Stimulated activated naive CD8-positive, alpha-beta T cell treated with anti-CD3 and anti-CD28 coated beads, Interleukin-15, Interleukin-2, amounts not matched to agents 100 ng/mL and 50 ng/mL, for 24 hours (primary cell): ENCODE results near the gene UXS1.
"Not testable (repeated sequence)": the region's sequence is repeated elsewhere in the genome, so short reads cannot be mapped to it uniquely, and the experiment has no call there.

Experiments used
- H3K27ac Mint-ChIP-seq: one replicate; pipeline ENCODE4 v1.8.0; 2021; ENCODE audit warnings: mild to moderate bottlenecking, mixed read lengths
- H3K27me3 Mint-ChIP-seq: one replicate; pipeline ENCODE4 v1.8.0; 2021; ENCODE audit warnings: mixed read lengths
- H3K36me3 Mint-ChIP-seq: one replicate; pipeline ENCODE4 v1.8.0; 2021; ENCODE audit warnings: low read depth, mixed read lengths
- H3K4me1 Mint-ChIP-seq: one replicate; pipeline ENCODE4 v1.8.0; 2021; ENCODE audit warnings: low read depth, mixed read lengths
- H3K4me3 Mint-ChIP-seq: one replicate; pipeline ENCODE4 v1.8.0; 2021; ENCODE audit warnings: mild to moderate bottlenecking, mixed read lengths
- H3K9me3 Mint-ChIP-seq: one replicate; pipeline ENCODE4 v1.8.0; 2021; ENCODE audit warnings: mixed read lengths

The UXS1 gene

DNA sequence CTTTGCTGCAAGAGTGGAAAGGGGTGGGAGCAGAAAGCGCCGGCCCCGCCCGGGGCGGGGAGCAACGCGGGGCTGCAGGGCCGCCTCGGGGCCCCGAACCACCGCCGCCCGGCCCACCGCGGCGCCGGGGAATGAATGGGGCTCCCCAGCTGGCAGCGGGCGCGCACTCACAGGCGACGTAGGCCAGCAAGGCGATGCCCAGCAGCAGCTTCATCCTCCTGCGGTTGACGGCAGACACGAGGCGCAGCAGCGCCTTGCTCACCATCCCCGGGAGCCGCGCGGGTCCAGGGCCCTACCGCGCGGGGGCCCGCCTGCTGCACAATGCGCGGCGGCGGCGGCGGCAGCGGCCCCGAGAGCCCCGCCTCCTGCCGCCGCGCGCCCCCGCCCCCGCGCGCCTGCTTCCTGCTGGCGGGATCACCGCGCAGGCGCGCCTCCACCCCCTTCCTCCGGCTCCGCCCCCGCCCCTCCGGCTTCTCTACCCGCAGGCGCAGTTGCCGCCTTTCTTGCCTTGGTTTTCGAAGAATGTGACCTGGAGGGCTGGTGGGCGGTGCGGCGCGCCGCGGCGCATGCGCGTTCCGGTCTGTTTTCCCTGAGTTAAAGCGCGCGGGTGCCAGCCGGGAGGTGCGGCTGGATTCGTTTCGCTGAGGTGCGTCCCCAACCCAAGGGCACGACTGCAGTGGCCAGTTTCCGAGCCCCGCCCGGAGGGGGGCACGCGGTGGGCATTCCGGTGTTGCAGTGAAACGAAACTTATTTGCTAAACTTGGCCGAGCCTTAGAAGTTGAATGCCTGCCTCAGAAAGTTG lies at the start of gene UXS1:
Gene UXS1 (minus strand): TSS at position 325 of the 802 bp plus-strand sequence. CDS start 60 bp downstream, at position 265.
- Mint-ChIP-seq H3K36me3 (peaks cover 15% of the 10 kb centered on the region), H3K4me1 (peaks cover 49% of the 10 kb centered on the region), H3K27ac (peak within 1 kb of the TSS; percentile 86), H3K27me3 (no peaks in the 10 kb centered on the region), H3K9me3 (no peaks in the 10 kb centered on the region), H3K4me3 (peak within 1 kb of the TSS; percentile 87)

DNA sequence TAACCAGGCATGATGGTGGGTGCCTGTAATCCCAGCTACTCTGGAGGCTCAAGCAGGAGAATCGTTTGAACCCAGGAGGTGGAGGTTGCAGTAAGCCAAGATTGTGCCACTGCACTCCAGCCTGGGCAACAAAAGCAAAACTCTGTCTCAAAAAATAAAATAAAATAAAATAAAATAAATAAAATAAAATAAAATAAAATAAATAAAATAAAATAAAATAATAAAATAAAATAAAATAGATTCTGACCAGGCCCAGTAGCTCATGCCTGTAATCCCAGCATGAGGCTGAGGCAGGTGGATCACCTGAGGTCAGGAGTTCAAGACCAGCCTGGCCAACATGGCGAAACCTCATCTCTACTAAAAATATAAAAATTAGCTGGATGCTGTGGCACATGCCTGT lies 45.4 kb upstream of the UXS1 start:
- not testable (repeated sequence) for H3K27me3 Mint-ChIP-seq, H3K4me3 Mint-ChIP-seq, H3K27ac Mint-ChIP-seq, H3K36me3 Mint-ChIP-seq, H3K4me1 Mint-ChIP-seq
- H3K9me3 Mint-ChIP-seq, result peaks cover 18% of the 10 kb centered on the region

DNA sequence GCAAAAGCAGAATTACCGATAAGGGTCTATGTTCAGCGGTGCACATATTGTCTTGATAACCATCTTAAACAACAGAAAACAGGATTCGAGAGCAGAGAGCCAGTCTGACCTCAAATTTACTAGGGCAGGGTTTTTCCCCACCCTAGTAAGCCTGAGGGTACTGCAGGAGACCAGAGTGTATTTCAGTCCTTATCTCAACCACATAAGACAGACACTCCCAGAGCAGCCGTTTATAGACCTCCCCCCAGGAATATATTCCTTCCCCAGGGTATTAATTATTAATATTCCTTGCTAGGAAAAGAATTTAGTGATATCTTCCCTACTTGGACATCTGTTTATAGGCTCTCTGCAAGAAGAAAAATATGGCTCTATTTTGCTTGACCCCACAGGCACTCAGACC lies 41.3 kb upstream of the UXS1 start:
- peaks cover 23% of the 10 kb centered on the region for H3K9me3 Mint-ChIP-seq
- not testable (repeated sequence) for H3K27ac Mint-ChIP-seq, H3K4me1 Mint-ChIP-seq, H3K4me3 Mint-ChIP-seq, H3K27me3 Mint-ChIP-seq, H3K36me3 Mint-ChIP-seq

DNA sequence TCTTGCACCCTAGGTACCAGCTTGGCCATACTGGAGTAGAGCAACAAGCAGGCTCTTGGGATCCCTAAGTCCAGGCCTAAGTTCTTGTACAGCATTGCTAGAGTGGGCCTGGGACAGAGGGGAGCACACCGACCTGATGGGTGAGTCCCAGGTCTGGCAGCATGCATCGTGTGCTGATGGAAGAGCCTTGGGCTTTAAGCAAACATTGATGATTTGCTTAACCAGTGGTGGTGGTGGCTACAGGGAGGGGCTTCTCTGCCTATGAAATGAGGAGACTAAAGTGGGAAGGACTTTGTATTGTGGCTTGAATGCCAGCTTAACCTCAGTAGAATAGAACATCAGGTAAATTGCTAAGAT lies 39.2 kb upstream of the UXS1 start:
- Mint-ChIP-seq H3K36me3 (peaks cover 8% of the 10 kb centered on the region), H3K27me3 (no peaks in the 10 kb centered on the region), H3K27ac (no peak overlapping the region), H3K9me3 (peaks cover 23% of the 10 kb centered on the region), H3K4me3 (no peak overlapping the region), H3K4me1 (no peaks in the 10 kb centered on the region)

DNA sequence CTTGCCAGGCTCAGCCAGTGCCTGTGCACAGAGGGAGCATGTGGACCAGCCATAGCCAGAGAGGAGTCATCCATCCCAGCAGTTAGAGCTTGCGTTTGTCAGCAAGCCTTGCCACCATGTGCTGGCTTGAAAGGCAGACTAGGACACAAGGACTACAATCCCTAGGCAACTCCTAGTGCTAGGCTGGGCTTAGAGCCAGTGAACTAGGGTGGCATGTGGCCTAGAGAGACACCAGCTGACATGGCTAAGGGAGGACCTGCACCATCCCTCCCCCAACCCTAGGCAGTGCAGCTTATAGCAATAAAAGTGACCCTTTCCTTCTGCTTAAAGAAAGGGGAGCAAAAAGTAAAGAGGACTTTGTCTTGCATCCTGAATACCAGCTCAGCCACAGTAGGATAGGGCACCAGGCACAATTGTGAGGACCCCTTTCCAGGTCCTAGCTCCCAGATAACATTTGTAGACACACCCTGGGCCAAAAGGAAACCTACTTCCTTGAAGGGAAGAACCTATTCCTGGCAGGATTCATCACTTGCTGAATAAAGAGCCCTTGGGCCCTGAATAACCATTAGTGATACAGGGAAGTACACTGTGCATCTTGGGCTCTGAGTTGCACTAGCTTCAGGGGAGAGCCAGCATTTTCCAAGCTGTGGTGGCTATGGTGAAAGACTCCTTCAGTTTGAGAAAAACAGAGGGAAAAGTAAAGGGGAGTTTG lies 38.7 kb upstream of the UXS1 start:
- Mint-ChIP-seq H3K4me1 (no peaks in the 10 kb centered on the region), H3K27me3 (no peaks in the 10 kb centered on the region), H3K36me3 (peaks cover 8% of the 10 kb centered on the region), H3K9me3 (peaks cover 23% of the 10 kb centered on the region), H3K27ac (no peak overlapping the region), H3K4me3 (no peak overlapping the region)

DNA sequence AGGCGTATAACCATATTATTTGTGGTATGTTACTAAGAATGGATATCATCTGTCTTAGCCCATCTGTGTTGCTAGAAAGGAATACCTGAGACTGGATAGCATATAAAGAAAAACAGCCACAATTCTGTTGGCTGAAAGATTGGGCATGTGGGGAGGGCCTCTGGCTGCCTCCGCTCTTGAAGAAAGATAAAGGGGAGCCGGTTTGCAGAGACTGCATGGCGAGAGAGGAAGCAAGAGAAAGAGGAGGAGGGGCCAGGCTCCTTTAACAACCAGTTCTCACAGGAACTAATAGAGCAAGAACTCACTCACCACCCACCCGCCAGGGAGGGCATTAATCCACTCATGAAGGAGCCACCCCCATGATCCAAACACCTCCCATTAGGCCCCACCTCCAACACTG lies 29.2 kb upstream of the UXS1 start:
- Mint-ChIP-seq H3K4me1 (no peaks in the 10 kb centered on the region), H3K36me3 (no peaks in the 10 kb centered on the region), H3K4me3 (no peak overlapping the region), H3K9me3 (no peaks in the 10 kb centered on the region), H3K27me3 (no peaks in the 10 kb centered on the region), H3K27ac (no peak overlapping the region)

DNA sequence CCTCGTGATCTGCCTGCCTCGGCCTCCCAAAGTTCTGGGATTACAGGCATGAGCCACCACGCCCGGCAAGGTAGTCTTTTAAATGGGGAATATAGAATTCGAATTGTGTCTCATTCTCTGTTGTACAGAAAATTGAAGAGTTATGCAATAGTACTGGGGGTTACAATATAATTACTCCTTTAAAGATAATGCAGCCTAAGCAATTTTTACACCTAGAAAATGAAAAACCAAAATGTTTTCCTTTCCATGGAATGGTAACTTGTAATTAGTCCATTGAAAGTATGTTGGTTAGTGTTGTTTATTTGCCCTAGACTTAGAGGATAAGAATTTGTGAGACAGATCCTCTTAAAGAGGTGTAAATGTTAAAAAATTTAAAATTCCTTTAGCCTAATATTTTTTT lies 28.0 kb upstream of the UXS1 start:
- not testable (repeated sequence) for H3K4me1 Mint-ChIP-seq, H3K36me3 Mint-ChIP-seq, H3K27ac Mint-ChIP-seq, H3K27me3 Mint-ChIP-seq, H3K9me3 Mint-ChIP-seq, H3K4me3 Mint-ChIP-seq

DNA sequence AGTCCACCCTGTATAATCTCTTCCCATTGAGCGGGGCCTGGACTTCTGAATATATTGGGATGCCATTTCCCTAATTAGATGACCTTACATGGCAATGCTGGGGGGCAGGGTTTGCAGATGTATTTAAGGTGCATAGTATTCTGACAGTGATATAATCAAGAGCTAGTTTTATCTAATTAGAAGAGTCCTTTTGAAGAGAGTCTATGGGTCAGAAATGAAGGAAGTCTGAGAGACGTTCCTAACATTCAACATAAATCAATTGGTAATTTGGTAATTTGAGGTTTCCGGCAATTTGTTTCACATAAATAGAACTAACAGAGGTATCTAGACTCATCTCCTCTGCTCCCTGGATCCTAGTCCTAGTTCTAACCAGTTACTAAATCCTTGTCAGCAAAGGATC lies 25.7 kb upstream of the UXS1 start:
- H3K9me3 Mint-ChIP-seq, result peaks cover 9% of the 10 kb centered on the region
- no peak overlapping the region for H3K27ac Mint-ChIP-seq
- H3K4me1 Mint-ChIP-seq, result no peaks in the 10 kb centered on the region
- H3K4me3 Mint-ChIP-seq, result no peak overlapping the region
- H3K36me3 Mint-ChIP-seq, result no peaks in the 10 kb centered on the region
- H3K27me3 Mint-ChIP-seq, result no peaks in the 10 kb centered on the region

DNA sequence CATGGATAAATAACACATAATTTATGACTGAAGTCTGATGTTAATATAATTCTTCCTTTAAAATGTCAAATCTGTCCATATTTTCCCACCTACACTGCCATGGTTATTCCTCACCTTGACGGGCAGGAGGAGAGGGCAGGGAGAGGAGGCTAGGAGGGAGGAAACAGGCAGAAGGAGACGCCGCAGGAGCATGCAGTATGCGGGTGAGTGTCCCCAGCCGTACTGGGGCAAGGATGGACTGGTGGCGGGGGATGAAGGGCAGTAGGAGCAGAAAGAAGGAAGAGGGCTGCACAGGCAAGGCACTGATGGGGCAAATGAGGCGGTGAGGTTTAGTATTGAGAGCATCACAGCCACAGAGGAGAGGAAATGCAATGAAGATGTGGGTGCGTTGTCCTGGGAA lies 25.1 kb upstream of the UXS1 start:
- H3K27ac Mint-ChIP-seq, H3K27me3 Mint-ChIP-seq, H3K4me1 Mint-ChIP-seq, H3K4me3 Mint-ChIP-seq, H3K9me3 Mint-ChIP-seq, H3K36me3 Mint-ChIP-seq: not testable (repeated sequence)

DNA sequence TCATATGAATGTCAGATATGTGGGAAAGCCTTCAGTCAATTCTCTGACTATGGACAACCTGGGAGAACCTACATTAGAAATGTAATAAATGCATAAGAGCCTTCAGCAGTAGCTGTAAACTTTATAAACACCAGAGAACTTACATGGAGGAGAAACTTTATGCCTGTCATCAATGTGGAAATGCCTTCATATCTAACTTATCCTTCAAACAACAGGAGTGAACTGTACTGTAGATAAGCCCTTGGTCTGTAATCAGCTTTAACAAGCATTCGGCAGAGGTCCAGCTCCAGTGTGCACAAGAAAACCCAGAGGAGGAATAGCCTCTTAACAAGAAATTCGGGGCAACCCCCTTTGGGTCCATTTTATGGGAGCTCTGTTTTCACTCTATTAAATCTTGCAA lies 14.8 kb upstream of the UXS1 start:
- H3K27ac Mint-ChIP-seq, result no peak overlapping the region
- H3K9me3 Mint-ChIP-seq, result peaks cover 11% of the 10 kb centered on the region
- no peaks in the 10 kb centered on the region for H3K27me3 Mint-ChIP-seq
- H3K4me1 Mint-ChIP-seq, result no peaks in the 10 kb centered on the region
- no peak overlapping the region for H3K4me3 Mint-ChIP-seq
- no peaks in the 10 kb centered on the region for H3K36me3 Mint-ChIP-seq

DNA sequence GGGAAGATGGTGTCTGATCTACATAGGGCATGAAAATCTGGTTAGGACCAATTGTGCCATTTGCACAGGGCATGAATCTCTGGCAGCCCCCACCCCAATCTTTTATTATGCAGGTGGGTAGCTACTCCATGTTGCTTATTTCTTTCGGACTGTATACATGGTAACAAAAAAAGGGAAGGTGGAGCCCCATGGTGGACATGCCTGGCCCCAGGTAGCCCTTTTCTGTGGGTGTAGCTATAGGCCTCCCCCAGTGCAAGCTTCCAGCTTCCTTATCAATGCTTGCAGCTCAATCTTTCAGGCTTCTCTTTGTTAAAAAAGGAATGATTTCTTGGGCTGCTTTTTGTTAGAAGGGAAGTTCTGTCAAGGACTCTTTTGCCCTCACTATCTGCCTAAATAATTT lies 14.3 kb upstream of the UXS1 start:
- no peaks in the 10 kb centered on the region for H3K36me3 Mint-ChIP-seq
- H3K27ac Mint-ChIP-seq, result no peak overlapping the region
- no peaks in the 10 kb centered on the region for H3K4me1 Mint-ChIP-seq
- H3K27me3 Mint-ChIP-seq, result no peaks in the 10 kb centered on the region
- H3K4me3 Mint-ChIP-seq, result no peak overlapping the region
- H3K9me3 Mint-ChIP-seq, result peaks cover 11% of the 10 kb centered on the region

DNA sequence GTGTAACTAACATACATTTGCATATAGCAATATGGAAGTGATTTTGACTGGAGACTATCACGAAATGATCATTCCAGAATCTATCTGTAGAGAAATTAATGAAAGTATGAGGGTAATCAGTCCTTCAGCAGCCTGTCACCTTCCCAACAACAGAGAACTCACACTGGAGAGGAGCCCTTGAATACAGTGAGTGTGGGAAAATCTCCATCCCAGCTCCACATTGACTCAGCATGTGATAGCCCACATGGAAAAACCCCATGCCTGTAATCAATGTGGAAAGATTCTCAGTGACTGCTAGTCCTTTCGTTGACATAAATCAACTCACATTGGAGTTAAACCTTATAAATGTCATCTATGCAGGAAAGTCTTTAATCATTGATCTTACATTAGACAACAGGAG lies 13.1 kb upstream of the UXS1 start:
- H3K27me3 Mint-ChIP-seq, result no peaks in the 10 kb centered on the region
- H3K27ac Mint-ChIP-seq, result no peak overlapping the region
- H3K36me3 Mint-ChIP-seq, result no peaks in the 10 kb centered on the region
- no peak overlapping the region for H3K4me3 Mint-ChIP-seq
- no peaks in the 10 kb centered on the region for H3K4me1 Mint-ChIP-seq
- H3K9me3 Mint-ChIP-seq, result peaks cover 11% of the 10 kb centered on the region

DNA sequence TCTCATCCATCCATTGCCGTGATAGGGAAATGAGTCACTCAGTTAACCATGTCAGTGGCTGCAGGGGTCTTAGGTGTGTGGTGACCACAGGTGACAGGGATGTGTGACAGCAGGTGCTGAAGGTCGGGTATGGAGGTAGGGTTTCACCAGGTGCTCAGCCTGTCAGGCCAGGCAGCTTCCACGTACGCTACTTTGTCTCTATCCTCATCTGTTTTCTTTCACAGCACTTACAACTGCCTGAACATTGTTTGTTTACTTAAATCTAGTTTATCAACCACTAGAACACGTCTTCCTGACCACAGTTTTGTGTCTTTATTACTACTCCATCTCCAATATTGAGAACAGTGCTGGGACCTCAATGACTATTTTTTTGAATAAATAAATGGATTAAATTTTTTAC lies 11.4 kb upstream of the UXS1 start:
- H3K27me3 Mint-ChIP-seq, result no peaks in the 10 kb centered on the region
- no peaks in the 10 kb centered on the region for H3K36me3 Mint-ChIP-seq
- peaks cover 11% of the 10 kb centered on the region for H3K9me3 Mint-ChIP-seq
- H3K4me1 Mint-ChIP-seq, result no peaks in the 10 kb centered on the region
- no peak overlapping the region for H3K27ac Mint-ChIP-seq
- no peak overlapping the region for H3K4me3 Mint-ChIP-seq

DNA sequence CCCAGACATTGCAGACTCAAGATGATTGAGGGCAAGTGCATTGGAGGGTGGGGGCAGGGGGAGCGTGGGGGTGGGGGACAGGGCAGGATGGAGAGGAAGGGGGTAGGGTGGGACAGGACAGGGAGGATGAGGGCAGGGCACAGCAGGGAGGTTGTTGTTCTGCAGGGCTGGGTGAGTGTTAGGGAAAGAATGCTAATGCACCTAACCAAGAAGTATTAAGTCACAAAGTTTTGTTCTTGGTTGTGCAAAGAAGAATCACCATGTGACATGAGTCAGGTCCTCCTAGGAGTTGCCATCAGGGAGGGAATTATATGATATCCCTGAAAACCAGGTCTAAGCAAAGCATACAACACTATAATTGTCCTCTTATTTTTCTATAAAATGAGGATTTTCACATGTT lies 10.4 kb upstream of the UXS1 start:
- H3K4me1 Mint-ChIP-seq, H3K27me3 Mint-ChIP-seq, H3K36me3 Mint-ChIP-seq, H3K27ac Mint-ChIP-seq, H3K4me3 Mint-ChIP-seq: not testable (repeated sequence)
- peaks cover 11% of the 10 kb centered on the region for H3K9me3 Mint-ChIP-seq

DNA sequence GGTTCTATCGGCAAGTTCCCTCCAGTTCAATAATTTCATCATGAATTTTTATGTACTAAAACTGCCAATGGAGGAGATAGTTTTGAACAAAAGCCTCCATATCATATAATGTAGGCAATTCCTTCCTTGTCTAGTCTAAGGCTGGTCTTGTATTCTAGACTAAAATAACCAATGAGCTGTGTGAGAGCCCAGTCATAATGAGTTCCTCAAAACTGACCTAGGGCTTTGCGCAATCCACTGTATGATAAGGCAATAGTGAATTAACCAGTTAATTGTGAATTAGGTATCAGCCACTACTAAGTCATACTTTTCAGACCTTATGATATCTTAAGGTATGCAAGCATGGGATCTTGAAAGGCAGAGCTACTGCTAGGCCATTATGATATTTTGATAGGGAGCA lies 7.6 kb upstream of the UXS1 start:
- H3K27ac Mint-ChIP-seq, result no peak overlapping the region
- H3K27me3 Mint-ChIP-seq, result no peaks in the 10 kb centered on the region
- no peaks in the 10 kb centered on the region for H3K36me3 Mint-ChIP-seq
- H3K9me3 Mint-ChIP-seq, result no peaks in the 10 kb centered on the region
- H3K4me3 Mint-ChIP-seq, result no peak overlapping the region
- no peaks in the 10 kb centered on the region for H3K4me1 Mint-ChIP-seq

DNA sequence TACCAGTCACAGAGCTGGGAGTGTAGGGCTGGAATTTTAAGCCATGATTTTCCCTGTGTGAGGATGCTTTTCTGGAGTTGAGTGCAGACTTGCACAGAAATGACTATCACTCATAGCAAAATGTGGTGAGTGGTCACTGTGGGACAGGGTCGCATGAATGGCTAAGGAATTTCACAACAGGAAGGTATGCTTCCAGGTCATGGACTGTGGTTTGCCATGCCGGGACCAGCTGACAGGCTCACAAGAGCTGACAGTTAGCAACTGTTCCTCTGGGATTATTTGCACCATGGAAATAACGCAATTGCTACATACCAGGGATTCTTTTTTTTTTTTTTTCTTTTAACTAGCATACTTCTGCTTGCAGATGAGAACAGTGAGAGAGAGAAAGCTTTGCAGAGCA lies 3.8 kb upstream of the UXS1 start:
- H3K4me1 Mint-ChIP-seq, result peaks cover 16% of the 10 kb centered on the region
- no peak overlapping the region for H3K27ac Mint-ChIP-seq
- H3K36me3 Mint-ChIP-seq, result peaks cover 2% of the 10 kb centered on the region
- no peaks in the 10 kb centered on the region for H3K9me3 Mint-ChIP-seq
- no peak overlapping the region for H3K4me3 Mint-ChIP-seq
- H3K27me3 Mint-ChIP-seq, result no peaks in the 10 kb centered on the region
